ENCODE measurements around the gene FBXW11. TPM values are rescaled to one million over a fixed set of nuclear protein-coding genes. Genes with fewer than 3 reads are reported as not detected.

FBXW11 gene
- total and polyA plus RNA-seq, 2 of the 13 experiments (the other 11 are each of a cell fraction or from before 2014, with no cell fraction given), result 31.7 to 53.6 TPM

DNA sequence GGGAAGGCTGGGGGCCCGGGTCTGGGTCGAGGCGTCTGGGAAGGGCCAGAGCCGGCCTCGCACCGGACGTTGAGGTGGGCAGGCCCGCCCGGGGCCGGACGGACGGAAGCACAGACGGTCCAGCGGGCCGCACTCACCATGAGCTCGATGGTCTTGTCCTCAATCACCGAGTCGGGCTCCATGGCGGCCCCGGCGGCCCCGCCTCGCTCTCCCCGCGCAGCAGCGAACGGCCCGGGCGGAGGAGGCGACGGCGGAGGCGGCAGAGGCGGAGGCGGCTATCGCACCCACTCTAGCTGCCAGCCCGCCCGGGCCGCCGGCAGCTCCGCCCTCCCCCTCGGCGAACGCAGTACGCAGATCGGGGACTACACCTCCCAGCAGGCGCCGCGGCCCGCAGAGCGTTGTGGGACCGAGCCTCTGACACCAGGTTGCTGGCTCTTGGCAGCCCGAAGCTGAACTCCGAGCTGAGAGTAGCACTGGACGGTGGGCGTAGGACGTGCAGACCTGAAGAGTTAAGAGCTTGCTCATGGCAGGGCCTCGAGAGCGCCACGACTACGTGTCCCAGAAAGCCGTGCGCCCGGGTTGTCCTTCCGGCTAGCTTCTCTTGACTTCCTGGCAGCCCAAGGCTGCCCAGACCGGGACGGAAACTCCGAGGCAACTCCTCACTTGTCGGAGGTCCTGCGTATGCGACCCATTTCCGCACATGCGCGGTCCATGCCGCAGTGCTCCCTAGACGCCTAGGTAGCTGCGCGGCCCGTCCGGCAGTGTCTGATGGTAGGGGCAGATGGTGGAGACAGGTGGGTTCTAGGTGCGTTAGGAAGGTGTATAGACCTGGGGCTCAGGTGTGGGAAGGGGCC lies at the start of gene FBXW11 (continued):
- TF ChIP-seq, protein P1, sequence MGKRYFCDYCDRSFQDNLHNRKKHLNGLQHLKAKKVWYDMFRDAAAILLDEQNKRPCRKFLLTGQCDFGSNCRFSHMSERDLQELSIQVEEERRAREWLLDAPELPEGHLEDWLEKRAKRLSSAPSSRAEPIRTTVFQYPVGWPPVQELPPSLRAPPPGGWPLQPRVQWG (CRISPR knock-in tag; IDR thresholded peaks at IDR 0.05; ENCODE audit: borderline replicate concordance, low read depth), result no peak
- TF ChIP-seq MBNL3 (CRISPR knock-in tag; conservative IDR thresholded peaks at IDR 0.05), result no peak
- no peak; the same call in 1 of the 2 replicates for TF ChIP-seq ZNF839 (CRISPR knock-in tag; IDR thresholded peaks at IDR 0.05; ENCODE audit: borderline replicate concordance)
- no peak for TF ChIP-seq NR2F2 (IDR thresholded peaks at IDR 0.05; ENCODE audit: borderline replicate concordance, low read depth)
- TF ChIP-seq, protein P2, sequence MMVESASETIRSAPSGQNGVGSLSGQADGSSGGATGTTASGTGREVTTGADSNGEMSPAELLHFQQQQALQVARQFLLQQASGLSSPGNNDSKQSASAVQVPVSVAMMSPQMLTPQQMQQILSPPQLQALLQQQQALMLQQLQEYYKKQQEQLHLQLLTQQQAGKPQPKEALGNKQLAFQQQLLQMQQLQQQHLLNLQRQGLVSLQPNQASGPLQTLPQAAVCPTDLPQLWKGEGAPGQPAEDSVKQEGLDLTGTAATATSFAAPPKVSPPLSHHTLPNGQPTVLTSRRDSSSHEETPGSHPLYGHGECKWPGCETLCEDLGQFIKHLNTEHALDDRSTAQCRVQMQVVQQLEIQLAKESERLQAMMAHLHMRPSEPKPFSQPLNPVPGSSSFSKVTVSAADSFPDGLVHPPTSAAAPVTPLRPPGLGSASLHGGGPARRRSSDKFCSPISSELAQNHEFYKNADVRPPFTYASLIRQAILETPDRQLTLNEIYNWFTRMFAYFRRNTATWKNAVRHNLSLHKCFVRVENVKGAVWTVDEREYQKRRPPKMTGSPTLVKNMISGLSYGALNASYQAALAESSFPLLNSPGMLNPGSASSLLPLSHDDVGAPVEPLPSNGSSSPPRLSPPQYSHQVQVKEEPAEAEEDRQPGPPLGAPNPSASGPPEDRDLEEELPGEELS (CRISPR knock-in tag; IDR thresholded peaks at IDR 0.05), result 0 out of 2 replicates have a peak, but pooled peaks have one; percentile 26
- no peak for TF ChIP-seq ATAD3A (CRISPR knock-in tag; IDR thresholded peaks at IDR 0.05)
- peak; percentile 31; the same call in 1 of the 2 replicates for TF ChIP-seq ZNF451 (CRISPR knock-in tag; IDR thresholded peaks at IDR 0.05)
- TF ChIP-seq ZNF577 (CRISPR knock-in tag; IDR thresholded peaks at IDR 0.05; ENCODE audit: borderline replicate concordance, low read depth), result no peak

DNA sequence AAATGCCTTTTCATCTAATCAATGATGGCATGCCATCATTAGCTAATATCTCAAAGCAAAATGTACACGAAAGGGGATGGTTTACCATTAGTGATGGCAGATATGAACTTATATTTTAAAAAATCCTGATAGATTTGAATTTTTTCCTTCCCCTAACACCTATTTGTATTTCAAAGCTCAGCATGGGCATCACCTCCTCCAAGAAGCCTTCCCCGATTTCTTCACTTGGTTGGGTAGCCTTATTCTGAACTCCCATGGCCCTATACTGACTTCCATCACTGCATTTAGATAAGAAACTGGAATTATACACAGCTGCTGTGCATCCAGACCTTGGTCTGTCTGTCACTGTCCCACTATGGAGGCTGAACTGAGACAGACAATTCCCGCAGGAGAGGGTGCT lies 49.6 kb upstream of the FBXW11 start:
- Histone ChIP-seq H3K27me3 (ENCODE audit: control insufficient read depth in 1 of 2, insufficient read depth in 2 of 2, low read length in 2 of 2) (no peaks in the 10 kb centered on the region), H3K9me3 (ENCODE audit: low read length) (no peaks in the 10 kb centered on the region), H3K9ac (ENCODE audit: insufficient read depth, low read depth, low read length) (no peak overlapping the region), H3K4me1 (ENCODE audit: insufficient read depth, low read length) (no peaks in the 10 kb centered on the region), H3K36me3 (replicated peaks in 1 of 2; ENCODE audit: control insufficient read depth in 1 of 2, insufficient read depth in 2 of 2, low read length in 2 of 2) (peaks cover 2 to 4% of the 10 kb centered on the region in 2 experiments; a peak in 3 of 5 replicates), H4K20me1 (ENCODE audit: insufficient read depth, low read length) (no peaks in the 10 kb centered on the region), H3K79me2 (ENCODE audit: insufficient read depth, low read length) (no peaks in the 10 kb centered on the region), H3K4me2 (ENCODE audit: low read depth, low read length) (no peak overlapping the region), H2AFZ (ENCODE audit: low read length) (no peak overlapping the region), H3K4me3 (replicated peaks in 1 of 3; ENCODE audit: insufficient read depth in 1 of 3, low read depth in 2 of 3, low read length in 3 of 3) (no peak overlapping the region), H3K27ac (ENCODE audit: extremely low read length, insufficient read depth, low read length) (no peak overlapping the region)
- intact Hi-C loops (cut with micrococcal nuclease; ENCODE audit: unreplicated experiment), result no loop called here
- no TSS peak for BruUV-seq (replicated peaks)
- ChIA-PET POLR2A (no interaction called here), CTCF (ENCODE audit: low intra/inter-chr PET ratio, low total read pairs) (no interaction called here)
- WGBS (ENCODE audit: low lambda C conversion rate), result 95% methylated on average over 3 of the region's 3 CpGs
- FAIRE-seq, result no peak
- no peak for ATAC-seq
- DNase-seq (ENCODE audit: low spot score), result no peak
- in situ Hi-C loops (cut with HindIII; ENCODE audit: extremely low pct_ligation_motif_present, low pct_unique_long_range_greater_than_20kb), result no loop called here
- no peak for TF ChIP-seq ZNF605 (CRISPR knock-in tag; IDR thresholded peaks at IDR 0.05)
- no peak for TF ChIP-seq GATAD1 (CRISPR knock-in tag; IDR thresholded peaks at IDR 0.05)
- no peak for TF ChIP-seq NR1H2 (CRISPR knock-in tag; IDR thresholded peaks at IDR 0.05; ENCODE audit: borderline replicate concordance, low read depth)
- no peak for TF ChIP-seq NFRKB (IDR thresholded peaks at IDR 0.05)
- no peak for TF ChIP-seq ESRRA (CRISPR knock-in tag; IDR thresholded peaks at IDR 0.05; ENCODE audit: low read depth)
- TF ChIP-seq, protein P3, sequence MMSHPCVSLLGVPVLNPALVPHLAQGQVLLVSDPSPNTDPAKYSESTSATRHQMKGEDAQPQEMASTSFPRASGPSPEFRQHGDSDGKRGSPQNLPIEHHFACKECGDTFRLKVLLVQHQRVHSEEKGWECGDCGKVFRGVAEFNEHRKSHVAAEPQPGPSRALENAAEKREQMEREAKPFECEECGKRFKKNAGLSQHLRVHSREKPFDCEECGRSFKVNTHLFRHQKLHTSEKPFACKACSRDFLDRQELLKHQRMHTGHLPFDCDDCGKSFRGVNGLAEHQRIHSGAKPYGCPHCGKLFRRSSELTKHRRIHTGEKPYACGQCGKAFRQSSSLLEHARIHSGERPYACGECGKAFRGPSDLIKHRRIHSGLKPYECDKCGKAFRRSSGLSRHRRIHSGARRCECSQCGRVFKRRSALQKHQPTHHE (CRISPR knock-in tag; IDR thresholded peaks at IDR 0.05; ENCODE audit: borderline replicate concordance), result no peak
- no peak for TF ChIP-seq ZNF598 (CRISPR knock-in tag; IDR thresholded peaks at IDR 0.05; ENCODE audit: borderline replicate concordance)
- no peak for TF ChIP-seq MZF1 (CRISPR knock-in tag; IDR thresholded peaks at IDR 0.05; ENCODE audit: borderline replicate concordance)
- TF ChIP-seq JDP2 (CRISPR knock-in tag; IDR thresholded peaks at IDR 0.05; ENCODE audit: borderline replicate concordance), result no peak
- TF ChIP-seq ZNF776 (CRISPR knock-in tag; IDR thresholded peaks at IDR 0.05), result no peak
- no peak for TF ChIP-seq ZNF570 (CRISPR knock-in tag; IDR thresholded peaks at IDR 0.05; ENCODE audit: borderline replicate concordance)
- no peak for TF ChIP-seq ADNP (CRISPR knock-in tag; IDR thresholded peaks at IDR 0.05)

All from HepG2 (cell line).